GM21737 (cell line): ENCODE results near the gene ZG16.
"Not testable (repeated sequence)": the region's sequence is repeated elsewhere in the genome, so short reads cannot be mapped to it uniquely, and the experiment has no call there.

Source experiments
- ATAC-seq: cut with Tn5 transposase; IDR thresholded peaks from one replicate; pipeline ENCODE4 v1.9.1; 2021; ENCODE audit warnings: mild to moderate bottlenecking, moderate library complexity; ENCODE audit not compliant: unreplicated experiment

The ZG16 gene

GRCh38 chr16:29747947-29748759 is 29.9 kb upstream of the ZG16 start:
- ATAC-seq: no peak

DNA sequence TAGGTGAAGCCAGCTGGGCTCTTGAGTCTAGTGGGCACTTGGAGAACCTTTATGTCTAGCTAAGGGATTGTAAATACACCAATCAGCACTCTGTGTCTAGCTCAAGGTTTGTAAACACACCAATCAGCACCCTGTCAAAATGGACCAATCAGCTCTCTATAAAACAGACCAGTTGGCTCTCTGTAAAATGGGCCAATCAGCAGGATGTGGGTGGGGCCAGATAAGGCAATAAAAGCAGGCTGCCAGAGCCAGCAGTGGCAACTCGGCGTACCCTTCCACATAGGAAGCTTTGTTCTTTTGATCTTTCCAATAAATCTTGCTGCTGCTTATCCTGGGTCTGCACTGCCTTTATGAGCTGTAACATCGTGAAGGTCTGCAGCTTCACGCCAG is 29.3 kb upstream of the ZG16 start:
- not testable (repeated sequence) for ATAC-seq

GRCh38 chr16:29753516-29753915 is 24.5 kb upstream of the ZG16 start:
- no peak for ATAC-seq

GRCh38 chr16:29756654-29757053 is 21.4 kb upstream of the ZG16 start:
- ATAC-seq: no peak

DNA sequence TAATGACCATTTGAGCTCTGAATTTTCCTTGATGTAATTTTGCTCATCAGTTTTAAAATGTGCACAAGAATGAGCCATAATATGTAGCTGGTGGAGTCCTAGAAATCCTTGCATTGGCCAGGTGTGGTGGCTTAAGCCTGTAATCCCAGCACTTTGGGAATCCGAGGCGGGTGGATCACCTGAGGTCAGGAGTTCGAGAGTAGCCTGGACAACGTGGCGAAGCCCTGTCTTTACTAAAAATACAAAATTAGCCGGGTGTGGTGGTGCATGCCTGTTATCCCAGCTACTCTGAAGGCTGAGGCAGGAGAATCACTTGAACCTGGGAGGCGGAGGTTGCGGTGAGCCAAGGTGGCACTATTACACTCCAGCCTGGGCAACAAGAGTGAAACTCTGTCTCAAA is 21.0 kb upstream of the ZG16 start:
- ATAC-seq: not testable (repeated sequence)

- no peak for ATAC-seq
These were observed 20.0 kb upstream of the ZG16 start for GRCh38 chr16:29757950-29758466.

DNA sequence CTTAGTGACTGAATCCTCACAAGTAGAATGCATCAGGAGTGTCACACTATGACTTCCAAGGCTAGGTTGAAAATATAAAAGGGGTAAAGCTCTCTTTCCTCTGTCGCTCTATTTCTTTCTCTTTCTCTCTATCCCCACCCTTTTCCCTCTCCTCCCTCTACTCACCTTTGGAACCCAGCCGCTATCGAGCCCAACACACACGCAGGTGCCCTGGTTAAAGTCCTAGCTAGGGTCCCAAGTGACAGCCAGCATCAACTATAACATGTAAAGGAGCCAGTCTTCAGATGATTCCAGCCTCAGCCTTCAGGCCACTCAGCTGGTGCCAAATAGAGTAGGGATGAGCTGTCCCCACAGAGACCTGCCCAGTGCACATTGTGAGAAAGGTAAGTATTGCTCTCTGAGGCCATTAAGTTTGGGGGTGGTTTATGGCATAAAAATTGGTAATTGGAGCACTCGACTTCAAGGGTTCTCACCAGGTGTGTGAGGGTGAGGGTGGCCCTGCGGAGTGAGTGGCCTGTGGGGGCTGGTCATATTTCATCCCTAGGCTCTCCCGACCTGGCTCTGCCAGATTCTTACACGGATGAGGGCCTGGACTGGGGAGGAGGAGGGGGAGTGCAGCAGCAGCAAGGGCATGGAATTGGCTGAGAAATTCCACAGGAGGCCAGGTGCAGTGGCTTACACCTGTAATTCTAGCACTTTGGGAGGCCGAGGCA is 17.3 kb upstream of the ZG16 start:
- no peak for ATAC-seq

DNA sequence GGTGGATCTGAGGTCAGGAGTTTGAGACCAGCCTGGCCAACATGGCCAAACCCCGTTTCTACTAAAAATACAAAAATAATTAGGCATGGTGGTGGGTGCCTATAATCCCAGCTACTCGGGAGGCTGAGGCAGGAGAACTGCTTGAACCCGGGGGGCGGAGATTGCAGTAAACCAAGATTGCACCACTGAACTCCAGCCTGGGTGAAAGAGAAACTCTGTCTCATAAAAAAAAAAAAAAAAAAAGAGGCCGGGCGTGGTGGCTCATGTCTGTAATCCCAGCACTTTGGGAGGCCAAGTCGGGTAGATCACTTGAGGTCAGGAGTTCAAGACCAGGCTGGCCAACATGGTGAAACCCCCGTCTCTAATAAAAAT is 16.8 kb upstream of the ZG16 start:
- ATAC-seq: not testable (repeated sequence)

DNA sequence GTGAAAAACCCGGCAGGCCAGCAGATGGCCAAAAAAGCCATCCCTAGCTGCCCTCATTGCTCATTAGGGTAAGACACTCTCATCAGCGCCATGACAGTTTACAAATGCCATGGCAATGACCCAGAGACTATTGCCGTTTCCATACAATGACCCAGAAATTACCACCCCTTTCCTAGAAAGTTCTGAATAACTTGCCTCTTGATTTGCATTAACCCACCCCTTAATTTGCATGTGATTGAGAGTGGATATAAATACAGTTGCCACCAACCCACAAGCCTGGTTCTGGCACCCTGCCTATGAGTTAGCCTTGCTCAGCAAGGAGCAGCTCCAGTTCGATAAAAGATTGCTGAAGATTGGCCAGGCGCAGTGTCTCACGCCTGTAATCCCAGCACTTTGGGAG is 16.2 kb upstream of the ZG16 start:
- ATAC-seq: no peak

- no peak for ATAC-seq
These were observed 14.7 kb upstream of the ZG16 start for GRCh38 chr16:29763326-29763725.

DNA sequence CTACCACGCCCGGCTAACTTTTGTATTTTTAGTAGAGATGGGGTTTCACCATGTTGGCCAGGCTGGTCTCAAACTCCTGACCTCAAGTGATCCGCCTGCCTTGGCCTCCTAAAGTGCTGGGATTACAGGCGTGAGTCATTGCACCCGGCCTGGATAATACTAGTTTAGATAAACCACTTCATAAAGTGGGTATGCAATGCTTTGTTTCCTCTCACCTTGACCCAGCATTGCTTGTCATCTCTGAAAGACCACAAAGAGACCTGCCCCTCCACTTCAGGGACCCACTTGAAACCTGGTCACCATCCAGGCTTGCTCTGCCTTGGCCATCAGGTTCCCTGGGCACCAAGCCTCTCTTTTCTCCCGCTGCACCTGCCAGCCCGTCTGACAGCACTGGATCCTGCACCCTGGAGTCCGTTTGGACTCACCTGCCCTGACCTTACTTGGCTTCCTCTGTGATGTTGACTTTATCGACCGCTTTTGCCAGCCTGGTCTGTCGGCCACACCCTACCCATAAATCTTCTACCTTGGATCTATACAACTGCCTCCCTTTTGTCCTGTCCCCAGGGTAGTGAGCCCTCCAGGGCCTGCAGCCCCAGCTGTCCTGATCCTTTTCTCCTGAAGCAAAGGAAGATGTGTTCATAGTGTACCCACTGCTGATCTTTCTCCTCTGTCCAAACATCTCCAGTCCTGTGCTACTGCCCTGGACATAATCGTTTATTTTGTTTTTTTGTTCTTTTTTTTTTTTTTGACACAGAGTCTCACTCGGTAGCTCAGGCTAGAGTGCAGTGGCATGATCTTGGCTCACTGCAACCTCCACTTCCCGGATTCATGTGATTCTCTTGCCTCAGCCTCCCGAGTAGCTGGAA is 12.7 kb upstream of the ZG16 start:
- ATAC-seq: no peak

GRCh38 chr16:29766571-29766970 is 11.5 kb upstream of the ZG16 start:
- ATAC-seq: no peak

- ATAC-seq: no peak
These were observed 11.0 kb upstream of the ZG16 start for GRCh38 chr16:29767062-29767461.

GRCh38 chr16:29769507-29769906 is 8.5 kb upstream of the ZG16 start:
- ATAC-seq: no peak

DNA sequence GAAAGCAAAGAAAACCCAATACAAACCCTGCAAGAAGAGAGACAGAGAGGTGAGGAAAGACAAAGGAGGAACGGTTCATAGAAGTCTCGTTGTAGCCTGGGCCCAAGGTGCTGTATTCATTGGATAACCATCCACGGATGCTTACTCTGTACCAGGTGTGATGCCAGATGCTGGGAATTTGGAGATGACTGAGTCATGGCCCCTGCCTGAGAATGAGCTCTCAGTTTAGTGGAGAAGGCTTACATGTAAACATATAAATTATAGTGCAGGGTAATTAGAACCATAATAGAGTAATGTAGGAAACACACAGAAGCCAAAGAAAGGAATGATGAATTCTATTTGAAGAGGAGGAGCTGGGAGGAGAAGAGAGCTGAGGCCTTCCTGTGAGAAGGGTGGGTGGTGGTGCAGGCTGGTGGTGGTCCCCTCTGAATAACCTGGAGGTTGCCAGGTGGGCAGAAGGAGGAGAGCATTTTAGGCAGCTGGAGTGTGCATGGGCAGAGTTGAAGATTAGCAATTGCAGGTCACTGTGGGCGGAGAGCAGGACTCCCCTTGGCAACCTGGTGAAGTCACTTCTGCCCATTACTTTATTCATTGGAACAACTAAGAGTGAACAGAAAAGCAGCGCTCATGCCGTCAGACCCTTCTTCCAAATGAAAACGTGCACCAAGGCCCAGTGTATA is 7.7 kb upstream of the ZG16 start:
- no peak for ATAC-seq

DNA sequence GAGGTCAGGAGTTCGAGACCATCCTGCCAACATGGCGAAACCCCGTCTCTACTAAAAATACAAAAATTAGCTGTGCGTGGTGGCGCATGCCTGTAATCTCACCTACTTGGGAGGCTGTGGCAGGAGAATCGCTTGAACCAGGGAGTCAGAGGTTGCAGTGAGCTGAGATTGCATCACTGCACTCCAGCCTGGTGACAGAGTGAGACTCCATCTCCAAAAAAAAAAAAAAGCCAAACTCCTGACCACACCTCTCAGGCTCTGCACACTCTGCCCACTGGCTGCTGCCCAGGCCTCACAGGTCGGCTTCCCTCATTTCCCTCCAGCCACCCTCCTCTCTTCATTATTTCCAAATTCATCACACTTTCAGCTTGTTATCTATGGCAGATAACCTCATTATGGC is 5.7 kb upstream of the ZG16 start:
- not testable (repeated sequence) for ATAC-seq

DNA sequence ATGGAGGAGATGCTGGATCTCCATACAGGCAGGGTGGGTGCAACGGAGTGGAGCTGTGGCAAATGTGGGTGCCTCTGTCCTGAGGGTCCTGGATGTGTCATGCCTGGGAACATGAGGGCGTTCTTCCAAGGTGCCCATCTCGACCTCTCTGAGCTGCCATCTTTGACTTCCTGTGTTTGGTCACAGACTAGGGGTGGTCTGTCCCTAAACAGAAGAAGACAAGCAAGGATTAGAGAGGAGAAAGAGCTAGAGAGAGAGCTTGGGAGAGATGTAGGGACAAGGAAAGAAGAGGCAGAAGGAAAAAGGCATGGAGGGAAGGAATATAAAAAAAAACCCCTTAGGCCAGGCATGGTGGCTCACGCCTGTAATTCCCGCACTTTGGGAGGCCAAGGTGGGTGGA is 3.3 kb upstream of the ZG16 start:
- no peak for ATAC-seq

DNA sequence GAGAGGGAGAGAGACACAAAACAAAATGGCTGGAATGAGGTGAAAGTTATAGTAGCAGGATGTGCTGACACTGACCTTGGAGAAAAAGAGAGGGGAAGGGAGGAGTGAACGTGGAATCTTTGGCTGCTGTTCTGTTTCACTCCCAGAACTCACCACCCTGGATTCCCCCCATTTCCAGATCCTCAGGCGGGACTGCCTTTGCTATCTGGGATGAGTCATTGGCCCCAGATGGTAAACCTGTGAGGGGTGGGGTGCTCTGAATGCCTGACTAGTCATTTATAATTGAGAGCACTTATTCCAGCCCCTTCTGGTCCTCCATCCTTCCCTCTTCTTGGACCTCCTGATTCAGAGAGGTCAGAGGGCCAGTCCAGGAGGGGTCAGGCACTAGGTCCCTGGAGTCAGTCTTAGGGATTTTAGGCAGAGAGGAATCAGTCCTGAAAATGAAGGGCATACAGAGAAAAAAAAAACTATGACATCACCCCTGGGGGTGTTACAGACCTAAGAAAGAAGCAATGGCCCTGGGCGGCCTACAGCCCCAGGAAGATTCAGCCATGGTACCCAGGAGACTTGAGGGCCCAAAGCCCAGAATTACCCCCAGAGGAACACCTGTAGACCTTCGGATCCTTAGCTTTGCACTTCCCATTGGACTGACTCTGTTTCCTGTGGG is 2.2 kb upstream of the ZG16 start:
- ATAC-seq: no peak

DNA sequence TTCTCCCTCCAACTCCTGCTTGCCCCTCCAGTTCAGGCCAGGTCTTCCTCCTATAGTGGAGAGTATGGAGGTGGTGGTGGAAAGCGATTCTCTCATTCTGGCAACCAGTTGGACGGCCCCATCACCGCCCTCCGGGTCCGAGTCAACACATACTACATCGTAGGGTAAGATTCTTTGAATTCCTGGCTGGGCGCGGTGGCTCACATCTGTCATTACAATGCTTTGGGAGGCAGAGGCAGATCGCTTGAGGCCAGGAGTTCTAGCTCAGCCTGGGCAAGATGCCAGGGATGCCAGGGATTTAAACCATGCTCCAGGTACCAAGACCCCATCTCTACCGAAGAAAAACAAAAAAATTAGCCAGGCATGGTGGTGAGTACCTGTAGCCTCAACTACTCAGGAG is 1.4 kb downstream of the ZG16 start:
- ATAC-seq: no peak
